ENCODE data around the gene ZNF446. TPM values are rescaled to one million over a fixed set of nuclear protein-coding genes. Genes with fewer than 3 reads are reported as not detected.
A peak's percentile ranks its signal among the peaks of the same experiment; 100 is the strongest.

The ZNF446 gene
- total RNA-seq, 4 donors from 2014 or later: 14.7 to 29.8 (median 22.8) TPM

GRCh38 chr19:58520257-58520599 lies 44.1 kb downstream of the ZNF446 start:
- WGBS, 2 donors: 8 to 11% methylated on average over 7 of the region's 7 CpGs
- H3K4me3 ChIP-seq (ENCODE audit: low read depth, poor library complexity, severe bottlenecking): peak overlapping the region; percentile 78
- intact Hi-C loops (cut with DNase I; ENCODE audit: low total_unique reads): no loop called here
- no peak for DNase-seq (ENCODE audit: low spot score in 2 of 2)
- TF ChIP-seq POLR2A (IDR thresholded peaks at IDR 0.05) (no peak), CTCF (IDR thresholded peaks at IDR 0.05) (no peak)

- no peak overlapping the region for H3K4me3 ChIP-seq (ENCODE audit: low read depth, poor library complexity, severe bottlenecking)
- intact Hi-C loops (cut with DNase I; ENCODE audit: low total_unique reads): no loop called here
- 67 to 69% methylated on average over 4 of the region's 4 CpGs for WGBS, 2 donors
- no peak for DNase-seq (ENCODE audit: low spot score in 2 of 2)
- TF ChIP-seq CTCF (IDR thresholded peaks at IDR 0.05): no peak
- no peak for TF ChIP-seq POLR2A (IDR thresholded peaks at IDR 0.05)
Measured at GRCh38 chr19:58521651-58522050, 45.5 kb downstream of the ZNF446 start.

GRCh38 chr19:58522709-58523108 lies 46.6 kb downstream of the ZNF446 start:
- 79 to 87% methylated on average over 3 of the region's 3 CpGs for WGBS, 2 donors
- TF ChIP-seq CTCF (IDR thresholded peaks at IDR 0.05) (no peak), POLR2A (IDR thresholded peaks at IDR 0.05) (no peak)
- DNase-seq (ENCODE audit: low spot score in 2 of 2): no peak
- intact Hi-C loops (cut with DNase I; ENCODE audit: low total_unique reads): no loop called here
- H3K4me3 ChIP-seq (ENCODE audit: low read depth, poor library complexity, severe bottlenecking): no peak overlapping the region

- DNase-seq (ENCODE audit: low spot score in 2 of 2): no peak
- 80 to 82% methylated on average over 3 of the region's 3 CpGs for WGBS, 2 donors
- intact Hi-C loops (cut with DNase I; ENCODE audit: low total_unique reads): no loop called here
Measured at GRCh38 chr19:58529405-58529804, 53.3 kb downstream of the ZNF446 start.

More at GRCh38 chr19:58529405-58529804, 53.3 kb downstream of the ZNF446 start:
- TF ChIP-seq POLR2A (IDR thresholded peaks at IDR 0.05) (no peak), CTCF (IDR thresholded peaks at IDR 0.05) (no peak)
- no peak overlapping the region for H3K4me3 ChIP-seq (ENCODE audit: low read depth, poor library complexity, severe bottlenecking)

Other genes with a start within 250 kb of the ZNF446 start
- gene ZNF544, start 247.4 kb upstream of the ZNF446 start, total RNA-seq: 10 to 100 TPM; 34.2 to 55.1 (median 43.3) TPM
- 10 to 100 TPM in 1 of 4 donors, 1 to 10 TPM in 3; 3.0 to 12.8 (median 8.9) TPM for gene ZNF8, start 197.4 kb upstream of the ZNF446 start, total RNA-seq
- 10 to 100 TPM; 23.3 to 50.1 (median 33.4) TPM for gene ERVK3-1, start 171.0 kb upstream of the ZNF446 start, total RNA-seq
- 1 to 10 TPM; 4.8 to 7.7 (median 5.4) TPM for gene ZSCAN22, start 149.4 kb upstream of the ZNF446 start, total RNA-seq
- 10 to 100 TPM in 2 of 4 donors, 1 to 10 TPM in 2; 4.8 to 16.8 (median 9.2) TPM for gene A1BG, start 122.9 kb upstream of the ZNF446 start, total RNA-seq
- 1 to 10 TPM; 1.4 to 3.1 (median 1.5) TPM for gene ZNF497, start 113.6 kb upstream of the ZNF446 start, total RNA-seq
- 10 to 100 TPM in 2 of 4 donors, 1 to 10 TPM in 2; 4.7 to 12.0 (median 8.5) TPM for gene ZNF837, start 95.3 kb upstream of the ZNF446 start, total RNA-seq
- gene RPS5, start 89.1 kb upstream of the ZNF446 start, total RNA-seq: 1,000 to 10,000 TPM; 1,758 to 2,840 (median 2,497) TPM
- 10 to 100 TPM; 30.4 to 62.7 (median 42.7) TPM for gene RNF225, start 80.7 kb upstream of the ZNF446 start, total RNA-seq
- 10 to 100 TPM; 16.9 to 28.6 (median 23.4) TPM for gene ZNF584, start 67.7 kb upstream of the ZNF446 start, total RNA-seq
- gene ZNF132, start 36.2 kb upstream of the ZNF446 start, total RNA-seq: 1 to 10 TPM; 2.2 to 4.5 (median 2.8) TPM
- gene ZNF324B, start 24.7 kb upstream of the ZNF446 start, total RNA-seq: 10 to 100 TPM; 15.4 to 21.2 (median 16.6) TPM
- 10 to 100 TPM; 23.3 to 32.0 (median 29.4) TPM for gene ZNF324, start 9.3 kb upstream of the ZNF446 start, total RNA-seq
- gene SLC27A5, start 35.6 kb downstream of the ZNF446 start, total RNA-seq: 10 to 100 TPM in 1 of 4 donors, 1 to 10 TPM in 3; 4.8 to 11.7 (median 8.1) TPM
- gene ZBTB45, start 43.5 kb downstream of the ZNF446 start, total RNA-seq: 10 to 100 TPM; 13.3 to 30.5 (median 18.4) TPM
- 100 to 1,000 TPM; 225 to 412 (median 265) TPM for gene TRIM28, start 67.7 kb downstream of the ZNF446 start, total RNA-seq
- 100 to 1,000 TPM; 104 to 129 (median 118) TPM for gene CHMP2A, start 78.8 kb downstream of the ZNF446 start, total RNA-seq
- 10 to 100 TPM; 14.8 to 37.0 (median 23.6) TPM for gene UBE2M, start 82.3 kb downstream of the ZNF446 start, total RNA-seq
- gene MZF1, start 97.0 kb downstream of the ZNF446 start, total RNA-seq: 10 to 100 TPM; 14.8 to 34.7 (median 27.6) TPM